ENCODE results near the gene STRN3.

Gene STRN3

DNA sequence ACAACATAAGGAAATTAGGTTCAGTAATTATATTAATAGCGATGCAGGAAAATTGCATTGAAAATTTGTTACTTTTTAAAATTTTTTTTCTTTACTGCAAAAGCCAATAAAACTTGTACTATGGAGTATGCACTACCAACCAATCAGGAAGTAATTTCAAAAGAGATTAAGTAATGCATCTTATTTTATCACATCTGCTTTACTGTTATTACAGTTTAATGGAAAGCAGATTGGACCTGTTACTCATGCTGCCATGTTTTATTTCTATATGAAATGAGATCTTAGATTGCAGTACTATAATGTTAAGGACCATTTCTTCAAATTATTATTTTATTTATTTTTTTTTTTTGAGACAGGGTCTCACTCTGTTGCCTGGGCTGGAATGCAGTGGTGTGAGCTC is 1.7 kb upstream of the STRN3 start:
- Histone ChIP-seq H3K9me3 (ENCODE audit: insufficient read depth, low read depth, low read length) (no peaks in the 10 kb centered on the region), H3K4me2 (ENCODE audit: low read length) (no peak overlapping the region), H2BK12ac (ENCODE audit: low read length) (no peak overlapping the region), H2BK5ac (ENCODE audit: low read depth, low read length, poor library complexity) (no peak overlapping the region), H4K8ac (ENCODE audit: low read depth, low read length) (no peak overlapping the region), H4K91ac (ENCODE audit: low read depth, low read length) (no peak overlapping the region), H3K9ac (ENCODE audit: low read length) (no peak overlapping the region), H3K4me3 (ENCODE audit: low read depth, low read length) (no peak overlapping the region), H2BK120ac (ENCODE audit: insufficient read depth, low read length, poor library complexity) (no peak overlapping the region), H2AK5ac (ENCODE audit: low read length) (no peak overlapping the region), H3K79me2 (ENCODE audit: control insufficient read depth, insufficient read depth, low read length, poor library complexity) (peaks cover 15% of the 10 kb centered on the region), H4K12ac (ENCODE audit: low read depth, low read length) (no peak overlapping the region), H3K27me3 (ENCODE audit: insufficient read depth, low read length) (no peaks in the 10 kb centered on the region), H2AFZ (ENCODE audit: insufficient read depth, low read length, poor library complexity) (no peak overlapping the region), H3K79me1 (ENCODE audit: low read length) (peaks cover 19% of the 10 kb centered on the region), H3K4me1 (ENCODE audit: control insufficient read depth in 1 of 2, insufficient read depth in 2 of 2, low read length in 2 of 2) (peaks cover 3 to 7% of the 10 kb centered on the region in 2 experiments), H3K18ac (ENCODE audit: low read length) (no peak overlapping the region), H3K23ac (ENCODE audit: low read length) (no peak overlapping the region), H3K4ac (ENCODE audit: low read depth, low read length) (no peak overlapping the region), H3K27ac (ENCODE audit: low read depth, low read length) (no peak overlapping the region), H3K36me3 (ENCODE audit: control insufficient read depth in 1 of 2, insufficient read depth in 2 of 2, low read length in 2 of 2) (no peaks in the 10 kb centered on the region), H3K14ac (ENCODE audit: low read length) (no peak overlapping the region)
- no CpG with 5 or more reads among the region's 1 CpG for WGBS (ENCODE audit: extremely low coverage, insufficient coverage, insufficient read length)
- no peak for DNase-seq

DNA sequence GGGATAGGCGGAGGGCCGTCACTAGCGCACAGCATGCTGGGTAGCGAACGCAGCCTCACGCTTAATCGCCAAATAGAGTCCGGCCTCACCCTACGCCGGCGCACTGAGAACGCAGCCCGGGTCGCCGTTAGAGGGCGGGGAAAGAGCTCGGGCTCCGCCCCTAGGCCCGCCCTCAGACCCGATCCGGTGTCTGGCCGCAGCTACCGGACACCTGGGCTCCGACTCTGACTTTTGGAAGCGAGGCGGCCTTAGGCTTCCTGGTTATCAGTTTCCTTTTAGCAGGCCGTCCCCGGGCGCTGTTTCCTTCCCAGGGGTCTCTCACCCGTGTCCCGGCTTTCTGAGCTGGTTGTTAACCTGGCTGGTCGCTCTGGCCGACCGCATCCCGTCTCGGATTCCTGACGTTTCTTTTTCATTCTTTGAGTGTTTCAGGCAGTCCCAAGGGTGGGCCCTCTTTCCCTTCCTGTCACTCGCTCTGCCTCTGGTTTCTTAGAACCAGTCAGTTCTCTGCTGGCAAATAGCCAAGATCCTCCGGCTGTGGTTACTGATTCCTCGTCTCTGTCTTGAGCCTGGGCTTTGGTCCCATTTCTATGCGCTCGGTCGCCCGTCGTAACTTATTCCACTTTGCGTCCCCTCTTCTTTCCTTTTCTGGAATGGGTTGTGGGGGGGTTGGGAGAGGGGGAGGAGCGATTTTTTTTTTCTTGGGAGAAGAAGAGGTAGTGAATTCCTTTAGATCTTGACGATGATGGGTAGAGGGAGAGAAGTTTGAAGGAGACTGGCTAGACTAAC is 464 bp upstream of the STRN3 start:
- Histone ChIP-seq H4K8ac (ENCODE audit: low read depth, low read length) (peak overlapping the region; percentile 89), H3K23ac (ENCODE audit: low read length) (no peak overlapping the region), H3K79me2 (ENCODE audit: control insufficient read depth, insufficient read depth, low read length, poor library complexity) (peaks cover 15% of the 10 kb centered on the region), H4K12ac (ENCODE audit: low read depth, low read length) (peak overlapping the region; percentile 97), H3K9ac (ENCODE audit: low read length) (peak overlapping the region; percentile 90), H3K79me1 (ENCODE audit: low read length) (peaks cover 19% of the 10 kb centered on the region), H2BK5ac (ENCODE audit: low read depth, low read length, poor library complexity) (peak overlapping the region; percentile 92), H2AFZ (ENCODE audit: insufficient read depth, low read length, poor library complexity) (peak overlapping the region; percentile 89), H4K91ac (ENCODE audit: low read depth, low read length) (peak overlapping the region; percentile 81), H3K27ac (ENCODE audit: low read depth, low read length) (peak overlapping the region; percentile 98), H3K4me2 (ENCODE audit: low read length) (peak overlapping the region; percentile 71), H3K4me1 (ENCODE audit: control insufficient read depth in 1 of 2, insufficient read depth in 2 of 2, low read length in 2 of 2) (peaks cover 3 to 5% of the 10 kb centered on the region in 2 experiments), H3K27me3 (ENCODE audit: insufficient read depth, low read length) (no peaks in the 10 kb centered on the region), H2BK12ac (ENCODE audit: low read length) (no peak overlapping the region), H3K14ac (ENCODE audit: low read length) (peak overlapping the region; percentile 49), H2BK120ac (ENCODE audit: insufficient read depth, low read length, poor library complexity) (peak overlapping the region; percentile 79), H3K4me3 (ENCODE audit: low read depth, low read length) (peak overlapping the region; percentile 77), H3K18ac (ENCODE audit: low read length) (peak overlapping the region; percentile 49), H3K9me3 (ENCODE audit: insufficient read depth, low read depth, low read length) (no peaks in the 10 kb centered on the region), H3K4ac (ENCODE audit: low read depth, low read length) (peak overlapping the region; percentile 84), H3K36me3 (ENCODE audit: control insufficient read depth in 1 of 2, insufficient read depth in 2 of 2, low read length in 2 of 2) (no peaks in the 10 kb centered on the region), H2AK5ac (ENCODE audit: low read length) (no peak overlapping the region)
- DNase-seq, result peak; percentile 96 to 99
- no CpG with 5 or more reads among the region's 48 CpGs for WGBS (ENCODE audit: extremely low coverage, insufficient coverage, insufficient read length)

DNA sequence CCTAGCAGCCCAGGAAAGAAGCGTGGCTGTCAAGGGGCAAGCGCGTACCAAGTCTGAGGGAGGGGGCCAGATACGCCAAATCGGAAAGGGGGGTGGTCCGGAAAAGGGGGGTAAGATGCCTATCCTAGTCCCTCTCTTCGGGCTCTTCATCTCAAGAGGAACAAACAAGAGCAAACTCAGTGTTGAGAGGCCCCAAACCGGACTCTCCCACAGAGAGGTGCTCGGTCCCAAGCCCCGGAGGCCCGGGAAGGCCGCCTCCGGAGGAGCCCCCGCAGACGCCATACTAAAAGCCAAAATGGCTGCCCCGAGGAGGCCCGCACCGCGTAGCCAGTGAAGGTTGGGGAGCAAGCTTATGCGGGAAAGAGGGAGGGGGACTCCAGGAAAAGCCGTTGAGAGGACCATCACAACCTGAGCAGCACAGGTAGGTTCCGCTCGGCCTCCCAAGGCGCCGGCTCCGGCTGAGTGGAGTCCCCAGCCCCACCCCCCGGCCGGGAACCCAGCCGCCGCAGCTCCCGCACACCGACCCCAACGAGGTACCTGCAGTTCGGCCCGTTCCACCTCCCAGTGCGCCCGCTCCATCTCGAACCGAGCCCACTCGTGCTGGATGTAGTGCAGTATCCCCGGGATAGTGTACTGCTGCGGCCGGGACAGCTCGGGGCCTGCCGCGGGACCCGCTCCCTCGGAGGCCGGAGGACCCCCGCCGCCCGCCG is 657 bp downstream of the STRN3 start, which contains the start of gene AP4S1:
Gene AP4S1 (plus strand): TSS at position 283 of the 710 bp plus-strand sequence. CDS start 40,548 bp downstream, outside the sequence.
- DNase-seq, result peak in 1 of 2 donors; percentile 49
- Histone ChIP-seq H4K8ac (ENCODE audit: low read depth, low read length) (peak within 1 kb of the TSS; percentile 80), H3K4me2 (ENCODE audit: low read length) (peak within 1 kb of the TSS; percentile 80), H4K91ac (ENCODE audit: low read depth, low read length) (peak within 1 kb of the TSS; percentile 99), H3K27me3 (ENCODE audit: insufficient read depth, low read length) (no peaks in the 10 kb centered on the region), H3K14ac (ENCODE audit: low read length) (peak within 1 kb of the TSS; percentile 93), H2BK5ac (ENCODE audit: low read depth, low read length, poor library complexity) (peak within 1 kb of the TSS; percentile 93), H3K27ac (ENCODE audit: low read depth, low read length) (peak within 1 kb of the TSS; percentile 98), H2BK12ac (ENCODE audit: low read length) (peak within 1 kb of the TSS; percentile 7), H3K23ac (ENCODE audit: low read length) (no peak within 1 kb of the TSS), H3K79me2 (ENCODE audit: control insufficient read depth, insufficient read depth, low read length, poor library complexity) (peaks cover 18% of the 10 kb centered on the region), H3K4ac (ENCODE audit: low read depth, low read length) (peak within 1 kb of the TSS; percentile 89), H3K36me3 (ENCODE audit: control insufficient read depth in 1 of 2, insufficient read depth in 2 of 2, low read length in 2 of 2) (peaks cover 0 to 2% of the 10 kb centered on the region in 2 experiments), H2AK5ac (ENCODE audit: low read length) (peak within 1 kb of the TSS; percentile 80), H3K18ac (ENCODE audit: low read length) (peak within 1 kb of the TSS; percentile 85), H3K9me3 (ENCODE audit: insufficient read depth, low read depth, low read length) (no peaks in the 10 kb centered on the region), H4K12ac (ENCODE audit: low read depth, low read length) (peak within 1 kb of the TSS; percentile 72), H3K79me1 (ENCODE audit: low read length) (peaks cover 19% of the 10 kb centered on the region), H3K4me3 (ENCODE audit: low read depth, low read length) (peak within 1 kb of the TSS; percentile 100), H3K4me1 (ENCODE audit: control insufficient read depth in 1 of 2, insufficient read depth in 2 of 2, low read length in 2 of 2) (peaks cover 3% of the 10 kb centered on the region in 2 experiments), H3K9ac (ENCODE audit: low read length) (peak within 1 kb of the TSS; percentile 99), H2AFZ (ENCODE audit: insufficient read depth, low read length, poor library complexity) (peak within 1 kb of the TSS; percentile 74), H2BK120ac (ENCODE audit: insufficient read depth, low read length, poor library complexity) (peak within 1 kb of the TSS; percentile 89)
- WGBS (ENCODE audit: extremely low coverage, insufficient coverage, insufficient read length), result no CpG with 5 or more reads among the region's 53 CpGs

DNA sequence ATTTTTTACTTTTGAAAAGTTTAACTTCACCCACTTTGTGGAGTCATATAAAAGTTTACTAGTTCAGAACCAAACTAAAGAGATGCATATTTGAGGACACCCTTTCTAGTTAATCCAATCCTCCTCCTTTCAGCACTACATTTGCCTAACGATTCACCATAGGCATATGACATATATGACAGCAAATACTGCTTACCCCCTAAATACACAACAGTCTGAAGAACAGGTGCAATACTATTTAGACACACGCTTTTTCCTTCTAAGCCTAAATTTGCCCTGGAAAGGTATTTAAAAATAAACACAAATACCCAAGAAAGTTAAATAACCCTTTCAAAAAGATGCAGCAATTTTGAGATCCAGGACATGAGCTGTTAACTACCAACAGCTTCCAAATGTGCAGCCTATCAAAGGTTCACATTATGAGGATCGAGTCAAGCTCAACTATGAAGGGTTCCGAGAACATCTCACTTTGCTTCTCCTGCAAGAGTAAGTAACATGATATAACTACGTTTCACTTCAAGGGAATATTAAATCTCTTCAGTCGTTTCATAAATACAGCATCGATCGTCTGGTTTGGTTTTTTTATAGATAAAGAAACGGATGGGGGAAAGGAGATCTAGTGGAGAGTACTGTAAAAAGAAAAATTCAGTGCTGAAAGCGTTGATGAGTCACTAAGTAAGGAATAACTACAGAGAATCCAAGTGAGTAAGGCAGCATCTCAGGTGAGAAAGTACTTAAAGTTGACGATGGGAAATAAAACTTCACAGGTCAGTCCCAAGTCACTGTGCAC is 1.4 kb downstream of the STRN3 start:
- Histone ChIP-seq H4K8ac (ENCODE audit: low read depth, low read length) (no peak overlapping the region), H3K9me3 (ENCODE audit: insufficient read depth, low read depth, low read length) (no peaks in the 10 kb centered on the region), H3K27me3 (ENCODE audit: insufficient read depth, low read length) (no peaks in the 10 kb centered on the region), H4K91ac (ENCODE audit: low read depth, low read length) (no peak overlapping the region), H3K4ac (ENCODE audit: low read depth, low read length) (peak overlapping the region; percentile 89), H2BK12ac (ENCODE audit: low read length) (no peak overlapping the region), H3K23ac (ENCODE audit: low read length) (no peak overlapping the region), H2AFZ (ENCODE audit: insufficient read depth, low read length, poor library complexity) (no peak overlapping the region), H3K36me3 (ENCODE audit: control insufficient read depth in 1 of 2, insufficient read depth in 2 of 2, low read length in 2 of 2) (peaks cover 0 to 2% of the 10 kb centered on the region in 2 experiments), H4K12ac (ENCODE audit: low read depth, low read length) (no peak overlapping the region), H3K4me1 (ENCODE audit: control insufficient read depth in 1 of 2, insufficient read depth in 2 of 2, low read length in 2 of 2) (peaks cover 3% of the 10 kb centered on the region in 2 experiments), H2BK5ac (ENCODE audit: low read depth, low read length, poor library complexity) (no peak overlapping the region), H2AK5ac (ENCODE audit: low read length) (no peak overlapping the region), H3K9ac (ENCODE audit: low read length) (peak overlapping the region; percentile 99), H3K27ac (ENCODE audit: low read depth, low read length) (no peak overlapping the region), H3K14ac (ENCODE audit: low read length) (no peak overlapping the region), H3K79me1 (ENCODE audit: low read length) (peaks cover 19% of the 10 kb centered on the region), H3K4me2 (ENCODE audit: low read length) (peak overlapping the region; percentile 80), H3K4me3 (ENCODE audit: low read depth, low read length) (peak overlapping the region; percentile 100), H2BK120ac (ENCODE audit: insufficient read depth, low read length, poor library complexity) (no peak overlapping the region), H3K79me2 (ENCODE audit: control insufficient read depth, insufficient read depth, low read length, poor library complexity) (peaks cover 21% of the 10 kb centered on the region), H3K18ac (ENCODE audit: low read length) (no peak overlapping the region)
- peak in 1 of 2 donors; percentile 58 for DNase-seq
- no CpG with 5 or more reads among the region's 11 CpGs for WGBS (ENCODE audit: extremely low coverage, insufficient coverage, insufficient read length)

All from trophoblast cell (in vitro differentiated cells and primary cell).